GM19043 (cell line): ENCODE data around the gene PCLO.
A peak's percentile ranks its signal among the peaks of the same experiment; 100 is the strongest.
"Not testable (repeated sequence)": the region's sequence is repeated elsewhere in the genome, so short reads cannot be mapped to it uniquely, and the experiment has no call there.

Source experiments
- ATAC-seq: cut with Tn5 transposase; IDR thresholded peaks from one replicate; pipeline ENCODE4 v1.9.1; 2021; ENCODE audit warnings: low read depth; ENCODE audit not compliant: unreplicated experiment

Gene PCLO

DNA sequence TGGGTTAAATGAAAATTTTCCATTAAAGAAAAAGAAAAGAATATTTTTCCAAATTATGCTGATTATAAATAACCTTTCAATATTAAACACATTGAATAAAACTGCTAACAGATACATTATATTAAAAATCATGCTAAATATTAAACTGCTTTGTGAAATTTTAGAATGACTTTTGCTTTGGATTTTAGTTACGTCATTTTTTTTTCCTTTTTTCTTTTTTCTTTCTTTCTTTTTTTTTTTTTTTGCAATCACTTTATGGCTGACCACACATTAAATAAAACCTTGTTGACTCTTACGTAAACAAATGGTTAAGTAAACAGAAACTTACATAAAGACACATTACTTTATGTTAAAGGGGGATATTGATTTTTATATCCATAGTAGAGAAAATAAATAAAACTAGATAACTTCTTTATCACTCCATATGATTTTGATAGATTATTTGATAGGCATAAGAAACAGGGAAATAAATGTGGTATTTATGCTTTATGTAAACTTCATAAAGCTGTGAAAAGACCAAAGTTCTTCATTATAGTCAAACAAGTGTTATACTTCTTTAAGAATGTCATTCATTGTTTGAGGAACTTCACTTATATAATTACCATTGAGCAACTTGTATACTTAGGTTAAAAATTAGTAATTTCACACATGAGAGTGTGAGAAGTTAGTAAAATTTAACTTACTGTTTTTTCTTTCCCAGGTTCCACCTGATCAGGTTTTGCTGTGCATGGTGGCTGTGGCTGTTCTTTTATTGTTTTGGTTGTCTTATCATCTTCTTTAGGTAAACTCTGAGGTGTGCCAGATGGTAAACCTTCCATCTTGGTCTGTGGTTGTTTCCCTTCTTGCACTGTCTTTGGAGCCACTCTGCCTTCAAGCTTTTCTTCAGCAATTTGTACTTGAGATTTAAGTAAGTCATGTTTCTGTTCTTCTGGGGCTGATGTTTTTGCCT lies 197.3 kb downstream of the PCLO start:
- ATAC-seq = no peak

DNA sequence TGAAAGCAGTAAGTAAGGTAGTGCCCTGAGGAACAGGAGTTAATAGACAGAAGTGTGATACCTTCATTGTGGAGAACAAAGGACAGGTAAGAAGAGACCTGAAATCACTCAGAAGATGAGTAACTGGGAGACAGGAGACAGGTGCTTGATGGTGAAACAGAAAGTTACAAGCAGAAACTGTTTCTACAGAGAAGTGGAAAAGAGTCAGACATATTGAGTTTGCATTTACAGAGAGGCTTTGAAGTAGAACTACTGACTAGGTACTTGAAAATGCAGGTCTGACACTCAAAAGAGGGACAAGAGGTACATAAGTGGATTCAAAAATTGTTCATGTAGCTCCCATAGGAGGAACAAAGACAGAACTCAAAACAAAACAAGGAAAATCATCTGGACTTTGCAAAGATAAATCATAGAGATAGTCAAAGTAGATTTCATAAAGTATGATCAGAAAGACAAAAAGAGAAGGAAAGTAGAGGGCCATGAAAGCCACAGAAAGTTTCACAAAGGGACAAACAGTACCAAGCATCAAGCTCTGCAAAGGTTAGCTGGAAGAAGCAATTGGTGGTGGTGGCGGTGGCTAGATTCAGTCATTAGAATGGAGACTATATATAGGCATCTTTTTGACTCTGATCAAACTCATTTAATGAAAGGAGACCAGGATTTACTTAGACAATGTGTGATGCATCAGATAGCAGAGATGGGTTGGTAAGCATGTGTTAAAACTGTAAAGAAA lies 198.4 kb downstream of the PCLO start:
- peak; percentile 71 for ATAC-seq

DNA sequence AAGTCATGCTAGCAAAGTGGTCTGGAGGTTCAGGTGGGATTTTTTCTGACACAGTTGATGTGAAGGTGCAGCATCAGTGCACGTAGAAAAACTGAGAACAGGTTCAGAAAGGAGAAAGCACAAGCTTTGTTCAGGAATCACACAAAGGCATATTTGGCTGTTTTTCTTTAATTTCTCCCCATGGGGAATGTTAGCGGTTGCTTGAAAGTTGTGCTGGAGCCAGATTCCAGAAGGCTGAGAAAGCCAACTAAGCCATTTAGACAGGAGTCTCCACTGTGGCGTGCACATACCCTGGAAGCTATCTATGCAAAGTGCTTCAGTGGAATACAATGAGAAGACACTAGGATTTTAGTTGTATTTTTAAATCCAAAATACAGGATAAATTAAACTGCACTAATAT lies 201.4 kb downstream of the PCLO start:
- no peak for ATAC-seq

DNA sequence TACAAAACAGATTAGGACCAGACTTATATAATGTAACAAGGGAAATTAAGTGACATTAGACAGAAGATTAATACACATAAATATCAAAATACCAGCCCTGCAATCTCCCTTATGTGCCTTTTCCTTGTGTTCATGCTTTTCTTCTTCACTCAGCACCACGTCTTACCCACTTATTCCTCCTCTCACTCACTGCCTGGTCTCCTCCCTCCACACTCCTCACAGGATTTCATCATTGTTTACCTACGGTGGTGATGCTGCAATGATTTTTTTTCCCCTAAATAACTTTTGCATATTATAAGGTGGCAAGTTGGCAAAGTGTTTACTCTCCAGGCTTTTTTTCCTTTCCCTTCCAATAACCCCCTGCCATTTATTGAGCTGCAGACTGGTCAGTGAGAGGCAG lies 203.2 kb downstream of the PCLO start:
- no peak for ATAC-seq

DNA sequence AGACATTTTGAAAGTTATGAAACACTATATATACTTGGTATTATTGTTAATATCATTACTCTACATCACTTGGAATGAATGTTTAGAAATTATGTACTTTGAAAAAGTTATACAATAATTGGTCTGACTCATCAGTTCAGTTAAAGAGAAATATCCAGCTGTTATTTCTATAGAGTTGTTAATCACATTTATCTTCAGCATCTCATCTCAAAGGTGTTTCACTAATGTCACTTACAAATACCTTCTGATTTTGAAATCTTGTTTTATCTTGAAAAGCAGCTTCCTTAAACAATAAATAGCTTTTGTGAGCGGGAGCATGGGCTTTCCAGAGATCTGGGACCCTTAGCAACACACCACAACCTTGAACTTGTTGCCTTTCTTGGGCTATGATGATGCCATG lies 205.2 kb downstream of the PCLO start:
- ATAC-seq = no peak

DNA sequence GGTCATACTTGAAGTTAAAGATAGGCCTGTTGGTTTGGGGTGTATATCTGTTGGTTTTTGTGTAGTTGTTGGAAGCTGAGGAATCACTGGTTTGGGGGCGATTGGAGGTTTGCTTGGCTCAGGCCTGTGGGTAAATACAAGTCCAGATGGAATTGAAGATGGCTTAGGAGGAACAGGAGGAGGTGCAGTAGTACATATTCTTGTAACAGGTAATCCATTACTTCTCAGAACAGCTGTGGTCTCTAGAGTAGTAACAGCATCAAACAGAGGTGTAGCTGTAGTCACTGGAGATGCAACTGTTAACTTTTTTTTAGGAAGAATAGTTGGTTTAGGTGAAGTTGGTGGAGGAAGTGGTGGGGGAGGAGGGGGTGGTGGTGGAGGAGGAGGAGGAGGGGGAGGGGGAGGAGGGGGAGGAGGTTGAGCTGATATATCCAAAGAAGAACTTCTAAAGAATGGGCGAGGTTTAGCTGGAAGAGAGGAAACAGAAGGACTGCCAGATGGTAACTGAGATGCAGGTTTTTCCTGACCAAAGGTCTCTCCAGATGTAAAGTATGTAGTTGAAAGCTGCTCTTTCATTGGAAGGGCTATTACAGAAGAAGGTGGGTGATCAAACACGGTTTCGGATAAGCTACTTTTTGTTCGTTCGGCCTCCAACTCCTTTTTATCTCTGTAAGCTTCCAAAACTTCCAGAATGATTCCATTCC lies 209.2 kb downstream of the PCLO start:
- ATAC-seq = no peak

DNA sequence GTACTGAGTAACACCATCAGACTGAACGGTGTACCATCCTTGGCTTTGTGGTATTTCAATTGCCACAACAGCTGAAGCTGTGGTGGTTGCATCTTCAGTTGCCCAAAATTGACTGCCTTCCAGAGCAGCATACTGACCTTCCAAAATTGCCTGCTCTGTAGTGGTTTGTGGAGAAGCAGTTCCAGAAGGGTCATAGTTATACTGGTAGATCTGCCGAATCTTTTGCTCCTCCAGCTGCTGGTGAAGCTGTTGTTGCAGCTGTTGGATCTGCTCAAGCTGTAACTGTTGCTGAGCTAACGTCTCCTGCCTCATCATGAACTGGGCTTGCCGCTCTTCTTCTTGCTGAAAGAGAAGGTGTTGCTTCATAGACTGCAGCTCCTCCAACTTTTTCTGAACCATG lies 212.2 kb downstream of the PCLO start:
- ATAC-seq = no peak

DNA sequence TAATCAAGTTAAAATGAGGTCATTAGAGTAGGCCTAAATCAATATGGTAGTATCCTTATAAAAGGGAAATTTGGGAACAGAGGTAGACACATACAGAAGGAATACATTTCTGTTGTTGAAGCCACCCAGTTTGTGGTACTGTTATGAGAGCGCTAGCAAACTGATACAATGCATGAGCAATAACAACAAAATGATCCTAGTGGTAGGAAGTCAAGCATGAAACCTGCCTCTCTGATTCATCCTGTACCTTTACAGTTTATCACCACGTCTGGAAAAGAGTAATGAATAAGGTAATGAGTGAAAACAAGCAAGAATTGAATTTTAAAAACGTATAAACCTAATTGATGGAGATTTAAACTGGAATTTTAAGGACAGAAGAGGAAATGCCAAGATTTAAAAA lies 217.2 kb downstream of the PCLO start:
- ATAC-seq = no peak

DNA sequence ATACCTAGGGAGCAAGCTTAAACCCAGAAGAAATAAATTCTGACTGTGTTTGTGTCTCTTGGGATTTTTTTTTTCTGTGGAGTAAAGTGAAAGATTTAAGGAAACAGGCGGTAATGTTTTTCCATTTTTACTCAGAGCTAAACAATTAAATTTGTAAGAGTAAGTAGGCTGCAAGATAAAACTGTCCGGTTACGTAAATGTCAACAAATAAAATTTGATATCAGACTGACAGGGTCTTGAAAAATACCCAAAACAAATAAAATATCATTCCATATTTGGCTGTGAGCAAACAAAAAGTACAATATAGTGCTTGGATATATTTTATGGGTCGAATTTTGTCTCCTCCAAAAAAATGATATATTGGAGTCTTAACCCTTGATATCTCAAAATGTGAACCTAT lies 217.6 kb downstream of the PCLO start:
- no peak for ATAC-seq

DNA sequence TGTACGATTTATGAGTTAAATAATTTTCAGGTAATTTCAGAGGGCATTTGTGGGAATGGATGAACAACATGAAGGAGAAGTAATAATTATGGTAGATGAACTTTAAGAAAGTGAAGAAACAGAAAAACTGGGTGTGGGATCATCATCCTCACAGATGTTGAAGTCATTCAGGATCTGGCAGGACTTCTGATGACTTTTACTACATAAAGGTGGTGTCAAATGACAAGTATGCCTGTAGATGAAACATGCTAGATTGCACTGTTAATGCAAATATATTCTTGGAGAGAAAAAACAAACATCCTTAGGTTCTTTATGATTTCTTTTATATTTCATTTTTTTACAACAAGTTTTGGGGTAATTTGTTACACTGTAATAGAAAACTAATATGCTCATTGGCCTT lies 230.2 kb downstream of the PCLO start:
- no peak for ATAC-seq

DNA sequence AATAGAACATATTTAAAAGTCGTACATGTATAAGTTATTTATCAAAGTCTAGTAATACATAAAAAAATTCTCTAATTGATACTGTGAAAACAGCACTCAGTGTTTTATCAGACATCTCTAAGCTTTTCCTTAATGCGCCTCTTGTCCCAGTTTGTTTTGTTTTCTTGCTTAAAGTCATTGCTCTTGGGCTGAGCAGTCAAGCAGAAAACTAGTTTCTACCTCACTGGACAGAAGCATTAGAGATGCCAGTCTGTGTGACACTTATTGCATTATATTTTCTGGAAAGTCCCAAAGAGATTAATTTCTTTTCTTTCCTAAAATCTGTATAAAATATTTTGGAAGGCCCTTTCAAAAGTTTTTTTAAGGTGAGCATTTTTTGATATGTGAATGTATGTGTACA lies 236.2 kb downstream of the PCLO start:
- ATAC-seq = no peak

DNA sequence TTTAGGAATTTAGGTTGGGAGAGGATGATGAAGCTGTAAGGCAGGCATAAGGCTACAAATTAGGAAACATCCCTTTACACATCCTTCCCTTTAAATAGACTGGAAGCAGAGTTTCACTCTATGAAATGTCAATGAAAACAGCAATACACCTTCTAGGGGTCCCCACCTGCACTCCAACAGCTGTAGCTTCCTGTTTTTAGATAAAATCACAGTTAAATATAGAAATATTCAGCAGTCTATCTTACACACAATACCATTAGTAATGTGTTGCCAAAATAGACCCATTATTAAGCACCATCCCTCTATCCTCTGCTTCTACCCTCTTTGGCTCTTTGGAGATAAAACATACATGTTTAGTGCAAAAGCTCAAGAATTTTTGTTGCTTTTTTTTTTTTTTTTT lies 237.4 kb downstream of the PCLO start:
- no peak for ATAC-seq

DNA sequence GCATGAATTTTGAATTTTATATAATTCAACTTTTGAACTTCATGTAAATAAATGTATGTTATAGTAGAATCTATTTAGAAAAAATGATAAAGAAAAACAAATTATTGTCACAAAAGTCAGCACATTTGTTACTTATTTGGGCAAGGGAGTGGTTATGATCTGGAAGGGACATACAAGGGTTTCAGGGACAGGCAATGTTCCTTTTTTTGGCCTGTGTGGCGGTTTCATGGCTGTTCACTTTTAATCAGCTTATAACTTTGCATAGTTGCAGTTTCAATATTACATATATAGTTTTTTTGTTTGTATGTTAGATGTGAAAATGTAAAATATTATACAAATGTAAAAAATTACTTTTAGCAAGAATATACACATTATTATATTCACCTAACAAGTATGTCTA lies 256.2 kb downstream of the PCLO start:
- ATAC-seq = no peak

DNA sequence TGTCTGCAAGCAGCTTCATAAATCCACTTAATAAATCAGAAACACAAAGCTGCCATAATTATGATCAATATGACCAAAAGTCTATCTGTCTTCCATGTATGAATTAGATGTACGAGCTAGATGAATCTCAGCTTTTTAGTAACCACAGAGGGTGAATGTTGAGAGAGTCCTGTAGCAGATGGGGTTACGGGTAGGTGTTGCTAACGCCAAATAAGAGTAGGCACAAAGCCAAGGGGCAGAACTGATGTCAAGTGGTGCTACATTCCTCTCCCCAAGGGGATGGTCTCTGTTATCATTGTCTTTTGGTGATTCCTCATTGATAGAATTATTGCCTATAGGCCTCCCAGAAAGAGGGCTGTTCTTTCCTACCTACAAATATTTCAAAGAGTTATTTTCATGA lies 257.8 kb downstream of the PCLO start:
- no peak for ATAC-seq

DNA sequence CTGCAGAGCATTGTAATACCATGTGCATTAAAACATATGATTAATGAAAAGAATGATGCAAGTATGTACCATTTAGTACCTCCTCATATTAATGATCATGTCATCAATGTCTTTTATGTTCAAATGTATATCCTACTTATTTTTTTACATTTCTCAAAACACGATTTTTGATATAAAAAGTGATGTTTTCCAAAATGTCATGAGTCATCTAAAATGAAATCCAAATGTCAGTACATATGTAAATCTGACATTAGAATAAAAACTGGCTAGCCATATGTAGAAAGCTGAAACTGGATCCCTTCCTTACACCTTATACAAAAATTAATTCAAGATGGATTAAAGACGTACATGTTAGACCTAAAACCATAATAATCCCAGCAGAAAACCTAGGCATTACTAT lies 261.6 kb downstream of the PCLO start:
- ATAC-seq = not testable (repeated sequence)

DNA sequence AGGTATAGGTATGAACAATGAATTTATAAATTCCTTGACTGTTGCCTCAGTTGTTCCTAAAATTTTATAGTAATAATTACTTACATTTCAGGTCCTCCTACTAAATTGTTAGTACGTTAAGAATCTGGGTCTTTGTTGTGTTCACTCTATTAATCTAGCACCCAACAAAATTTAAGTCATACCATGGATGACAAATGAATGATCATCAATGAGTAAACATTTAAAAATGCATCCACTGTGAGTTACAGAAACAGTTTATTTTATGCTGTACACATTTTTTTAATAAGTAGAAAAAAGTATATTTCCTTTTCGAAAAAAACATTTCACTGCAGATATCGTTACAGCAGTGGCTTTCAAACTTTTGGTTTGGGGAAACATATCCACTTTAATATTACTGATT lies 265.2 kb downstream of the PCLO start:
- no peak for ATAC-seq

DNA sequence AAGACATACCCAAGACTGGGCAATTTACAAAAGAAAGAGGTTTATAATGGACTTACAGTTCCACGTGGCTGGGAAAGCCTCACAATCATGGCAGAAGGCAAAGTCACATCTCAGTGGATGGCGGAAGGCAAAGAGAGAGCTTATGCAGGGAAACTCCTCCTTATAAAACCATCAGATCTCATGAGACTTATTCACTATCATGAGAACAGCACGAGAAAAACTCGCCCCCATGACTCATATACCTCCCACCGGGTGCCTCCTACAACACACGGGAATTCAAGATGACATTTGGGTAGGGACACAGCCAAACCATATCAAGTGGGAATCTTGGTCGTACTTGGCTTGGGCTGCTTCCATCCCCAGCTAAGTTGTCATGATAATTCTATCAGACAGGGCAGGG lies 268.3 kb downstream of the PCLO start:
- not testable (repeated sequence) for ATAC-seq

DNA sequence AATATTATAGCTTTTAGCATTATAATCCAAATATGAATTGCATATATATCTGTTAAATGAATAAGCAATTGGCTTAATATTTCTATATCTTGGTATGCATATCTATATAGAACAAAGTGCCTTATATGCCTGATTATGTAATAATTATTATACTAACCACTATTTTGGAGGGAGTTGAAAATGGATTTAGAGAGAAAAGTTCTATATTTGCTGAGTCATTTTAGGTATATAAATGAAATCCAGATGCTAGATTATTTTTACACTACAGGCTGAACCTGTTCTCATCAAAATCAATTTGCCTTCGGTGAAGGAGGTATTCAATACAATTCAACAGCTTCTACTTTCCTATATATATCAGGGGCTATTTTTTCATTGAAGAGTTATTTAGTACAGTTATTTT lies 276.4 kb downstream of the PCLO start:
- no peak for ATAC-seq

DNA sequence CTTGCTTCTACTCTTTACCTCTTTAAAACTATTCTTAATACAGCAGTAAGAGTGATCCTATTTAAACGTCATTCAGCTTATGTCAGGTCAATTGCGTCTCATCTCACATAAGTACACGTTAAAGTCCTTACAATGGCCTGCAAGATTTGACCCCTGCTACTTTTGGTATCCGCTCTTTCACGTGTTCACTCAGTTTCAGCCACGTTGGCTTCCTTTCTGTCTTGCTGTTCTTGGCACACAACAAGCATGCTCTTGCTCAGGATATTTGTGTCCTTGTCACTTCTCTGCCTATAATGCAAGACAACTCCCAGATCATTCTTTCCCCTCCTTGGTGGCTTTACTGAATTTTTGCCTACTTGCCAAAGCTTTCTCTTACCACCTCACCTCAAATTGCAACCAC lies 296.8 kb downstream of the PCLO start:
- ATAC-seq = no peak

DNA sequence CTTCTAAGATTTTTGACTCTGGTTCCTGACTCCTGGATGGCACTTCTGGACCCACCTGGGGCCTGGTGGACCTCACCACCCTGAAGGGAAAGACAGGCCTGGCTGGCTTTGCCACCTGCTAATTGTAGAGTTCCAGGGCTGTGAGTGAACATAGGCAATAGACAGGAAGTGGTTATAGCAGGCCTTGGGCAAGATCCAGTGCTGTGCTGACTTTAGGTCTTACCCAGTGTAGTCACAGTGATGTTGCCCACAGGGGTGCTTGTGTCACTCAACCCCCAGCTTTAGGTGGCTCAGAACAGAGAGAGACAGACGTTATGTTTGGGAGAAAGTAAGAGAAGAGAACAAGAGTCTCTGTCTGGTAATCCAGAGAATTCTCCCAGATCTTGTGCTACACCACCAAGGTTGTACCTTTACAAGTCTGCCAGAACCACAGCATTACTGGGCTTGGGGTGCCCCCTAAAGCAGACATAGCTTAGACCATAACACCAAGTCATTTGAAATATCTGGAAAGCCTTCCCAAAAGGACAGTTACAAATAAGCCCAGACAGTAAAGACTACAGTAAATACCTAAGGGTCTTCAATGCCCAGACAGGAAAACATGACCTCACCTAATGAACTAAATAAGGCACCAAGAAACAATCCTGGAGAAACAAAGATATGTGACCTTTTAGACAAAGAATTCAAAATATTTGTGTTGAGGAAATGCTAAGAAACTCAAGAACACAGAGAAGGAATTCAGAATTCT lies 303.4 kb downstream of the PCLO start:
- ATAC-seq = no peak

DNA sequence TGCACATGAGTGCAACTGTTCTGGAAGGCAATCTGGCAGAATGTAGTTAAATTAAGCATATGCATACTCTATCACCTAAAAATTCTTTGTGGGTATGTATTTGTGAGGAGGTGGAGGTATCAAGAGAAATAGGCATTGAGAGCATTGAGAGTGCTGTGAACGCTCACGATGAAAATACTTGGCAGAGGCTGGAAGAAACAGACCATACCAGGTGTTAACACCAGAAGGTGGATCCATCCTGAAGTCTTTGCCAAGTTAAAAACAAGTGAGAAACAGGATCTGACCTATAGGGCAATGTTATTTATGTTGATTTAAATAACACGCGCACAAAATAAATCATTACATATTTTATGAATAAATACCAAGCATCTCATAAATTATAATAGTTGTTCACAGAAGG lies 311.6 kb downstream of the PCLO start:
- ATAC-seq = no peak
